Loucy (cell line): ENCODE measurements around the gene UCHL1.

Experiments
- H2AFZ ChIP-seq: fragments of 200-600 bp; sonication (generic); 2 replicates; pipeline ENCODE4 v1.6.0; 2016; ENCODE audit warnings: antibody characterized with exemption, mild to moderate bottlenecking, low read length, moderate library complexity
- H3F3A ChIP-seq: fragments of 200-600 bp; 2 replicates; pipeline ENCODE4 v1.6.0; 2016; ENCODE audit warnings: antibody characterized with exemption, low read depth, mild to moderate bottlenecking
- H3K27me3 ChIP-seq: fragments of 200-600 bp; sonication (generic); 2 replicates; pipeline ENCODE4 v1.6.1; 2014; ENCODE audit warnings: low read length, mild to moderate bottlenecking; ENCODE audit not compliant: insufficient read depth, poor library complexity, severe bottlenecking
- H3K36me3 ChIP-seq: fragments of 200-600 bp; sonication (generic); 2 replicates; pipeline ENCODE4 v1.6.1; 2016; ENCODE audit warnings: low read length; ENCODE audit not compliant: insufficient read depth
- H3K4me1 ChIP-seq: fragments of 200-600 bp; sonication (generic); 2 replicates; pipeline ENCODE4 v1.5.1; 2014; ENCODE audit warnings: low read length, mild to moderate bottlenecking; ENCODE audit not compliant: insufficient read depth, poor library complexity, severe bottlenecking
- H3K4me2 ChIP-seq: fragments of 200-600 bp; sonication (generic); 2 replicates; pipeline ENCODE4 v1.6.0; 2014; ENCODE audit warnings: antibody characterized with exemption, low read length, low read depth, mild to moderate bottlenecking; ENCODE audit not compliant: poor library complexity, severe bottlenecking
- H3K4me3 ChIP-seq: fragments of 200-600 bp; sonication (generic); 2 replicates; pipeline ENCODE4 v1.5.1; 2014; ENCODE audit warnings: low read length, mild to moderate bottlenecking, mixed read lengths; ENCODE audit not compliant: poor library complexity, severe bottlenecking
- H3K79me2 ChIP-seq: fragments of 200-600 bp; sonication (generic); 2 replicates; pipeline ENCODE4 v1.6.1; 2014; ENCODE audit warnings: low read length; ENCODE audit not compliant: insufficient read depth
- H3K9ac ChIP-seq: fragments of 200-600 bp; sonication (generic); 2 replicates; pipeline ENCODE4 v1.6.0; 2014; ENCODE audit warnings: mild to moderate bottlenecking, low read depth, low read length, moderate library complexity; ENCODE audit not compliant: poor library complexity, severe bottlenecking
- H3K9me2 ChIP-seq: fragments of 200-600 bp; sonication (generic); replicated peaks from 2 replicates; pipeline ENCODE4 v1.6.1; 2016; ENCODE audit warnings: low read depth, low read length, mixed read lengths
- H3K9me3 ChIP-seq: fragments of 200-600 bp; sonication (generic); 2 replicates; pipeline ENCODE4 v1.6.1; 2014; ENCODE audit warnings: mild to moderate bottlenecking, antibody characterized with exemption, low read length, low read depth; ENCODE audit not compliant: insufficient read depth
- H4K20me1 ChIP-seq: fragments of 200-600 bp; sonication (generic); 2 replicates; pipeline ENCODE4 v1.6.0; 2014; ENCODE audit warnings: antibody characterized with exemption, low read length, mild to moderate bottlenecking; ENCODE audit not compliant: insufficient read depth, poor library complexity, severe bottlenecking
- EZH2phosphoT487 ChIP-seq: fragments of 200-600 bp; IDR thresholded peaks from 2 replicates; pipeline ENCODE4 v1.6.1; 2018; ENCODE audit warnings: antibody characterized with exemption, mild to moderate bottlenecking, moderate library complexity, borderline replicate concordance
- TF ChIP-seq, protein P1 (sequence below): fragments of 200-600 bp; sonication (generic); conservative IDR thresholded peaks from 2 replicates; pipeline ENCODE4 v1.5.1; 2014; ENCODE audit warnings: mild to moderate bottlenecking, antibody characterized with exemption, low read length

UCHL1 gene

DNA sequence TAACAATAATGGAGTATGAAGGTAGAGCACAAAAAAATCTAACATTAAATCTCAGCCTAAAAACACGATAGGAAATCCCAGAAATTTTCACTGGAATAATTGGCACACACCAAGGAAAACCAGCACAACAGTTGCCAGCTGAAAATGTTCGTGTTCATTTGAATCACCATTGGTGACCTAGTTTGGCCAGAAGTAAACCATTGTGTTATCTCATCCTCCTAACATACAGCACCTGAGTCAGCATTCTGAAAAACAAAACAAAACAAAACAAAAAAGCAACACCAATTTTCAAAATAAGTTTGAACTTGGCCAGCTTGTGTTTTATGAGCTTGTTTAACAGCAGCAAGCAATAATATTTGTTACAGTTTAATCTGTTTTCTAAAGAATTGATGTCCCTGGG, 41.1 kb downstream of the UCHL1 start:
- no peaks in the 10 kb centered on the region for H3K9me2 ChIP-seq
- peaks cover 9% of the 10 kb centered on the region; the same call in 1 of the 2 replicates for H3K9me3 ChIP-seq
- no peak overlapping the region for H3K4me3 ChIP-seq
- H4K20me1 ChIP-seq = no peaks in the 10 kb centered on the region
- H3K9ac ChIP-seq = no peak overlapping the region
- no peaks in the 10 kb centered on the region for H3K4me1 ChIP-seq
- no peaks in the 10 kb centered on the region for H3F3A ChIP-seq
- no peaks in the 10 kb centered on the region for H3K36me3 ChIP-seq
- H3K27me3 ChIP-seq = no peaks in the 10 kb centered on the region
- no peak overlapping the region for H3K4me2 ChIP-seq
- no peaks in the 10 kb centered on the region for H3K79me2 ChIP-seq
- TF ChIP-seq, protein P1, sequence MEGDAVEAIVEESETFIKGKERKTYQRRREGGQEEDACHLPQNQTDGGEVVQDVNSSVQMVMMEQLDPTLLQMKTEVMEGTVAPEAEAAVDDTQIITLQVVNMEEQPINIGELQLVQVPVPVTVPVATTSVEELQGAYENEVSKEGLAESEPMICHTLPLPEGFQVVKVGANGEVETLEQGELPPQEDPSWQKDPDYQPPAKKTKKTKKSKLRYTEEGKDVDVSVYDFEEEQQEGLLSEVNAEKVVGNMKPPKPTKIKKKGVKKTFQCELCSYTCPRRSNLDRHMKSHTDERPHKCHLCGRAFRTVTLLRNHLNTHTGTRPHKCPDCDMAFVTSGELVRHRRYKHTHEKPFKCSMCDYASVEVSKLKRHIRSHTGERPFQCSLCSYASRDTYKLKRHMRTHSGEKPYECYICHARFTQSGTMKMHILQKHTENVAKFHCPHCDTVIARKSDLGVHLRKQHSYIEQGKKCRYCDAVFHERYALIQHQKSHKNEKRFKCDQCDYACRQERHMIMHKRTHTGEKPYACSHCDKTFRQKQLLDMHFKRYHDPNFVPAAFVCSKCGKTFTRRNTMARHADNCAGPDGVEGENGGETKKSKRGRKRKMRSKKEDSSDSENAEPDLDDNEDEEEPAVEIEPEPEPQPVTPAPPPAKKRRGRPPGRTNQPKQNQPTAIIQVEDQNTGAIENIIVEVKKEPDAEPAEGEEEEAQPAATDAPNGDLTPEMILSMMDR = no peak
- TF ChIP-seq EZH2phosphoT487 = no peak
- no peak overlapping the region for H2AFZ ChIP-seq

DNA sequence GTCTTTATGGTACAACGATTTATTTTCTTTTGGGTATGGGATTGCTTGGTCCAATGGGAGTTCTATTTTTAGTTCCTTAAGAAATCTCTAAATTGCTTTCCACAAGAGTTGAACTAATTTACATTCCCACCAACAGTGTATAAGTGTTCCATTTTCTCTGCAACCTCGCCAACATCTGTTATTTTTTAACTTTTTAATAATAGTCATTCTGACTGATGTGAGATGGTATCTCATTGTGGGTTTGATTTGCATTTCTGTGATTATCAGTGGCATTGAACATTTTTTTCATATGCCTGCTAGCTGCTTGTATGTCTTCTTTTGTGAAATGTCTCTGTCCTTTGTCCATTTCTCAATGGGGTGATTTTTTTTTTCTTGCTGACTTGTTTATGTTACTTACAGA, 42.8 kb downstream of the UCHL1 start:
- Histone ChIP-seq H2AFZ (no peak overlapping the region), H3K36me3 (no peaks in the 10 kb centered on the region), H3K4me3 (no peak overlapping the region), H3K9me2 (no peaks in the 10 kb centered on the region), H3K27me3 (no peaks in the 10 kb centered on the region), H3K9ac (no peak overlapping the region), H3K79me2 (no peaks in the 10 kb centered on the region), H3K4me2 (no peak overlapping the region), H3K9me3 (peaks cover 4% of the 10 kb centered on the region; the same call in 1 of the 2 replicates), H3F3A (no peaks in the 10 kb centered on the region), H3K4me1 (peaks cover 5% of the 10 kb centered on the region), H4K20me1 (no peaks in the 10 kb centered on the region)
- TF ChIP-seq, protein P1 = no peak
- no peak for TF ChIP-seq EZH2phosphoT487

- Histone ChIP-seq H3K9ac (no peak overlapping the region), H3K9me2 (no peaks in the 10 kb centered on the region), H3K79me2 (no peaks in the 10 kb centered on the region), H3K9me3 (no peaks in the 10 kb centered on the region), H3F3A (no peaks in the 10 kb centered on the region), H2AFZ (no peak overlapping the region), H3K4me3 (no peak overlapping the region), H3K27me3 (no peaks in the 10 kb centered on the region), H3K36me3 (no peaks in the 10 kb centered on the region), H4K20me1 (no peaks in the 10 kb centered on the region), H3K4me2 (no peak overlapping the region), H3K4me1 (peaks cover 5% of the 10 kb centered on the region)
- TF ChIP-seq EZH2phosphoT487 = no peak
- TF ChIP-seq, protein P1 = no peak
These were observed 44.4 kb downstream of the UCHL1 start for GRCh38 chr4:41301137-41301536.
